DND-41 (cell line): ENCODE results near the gene BSG.

Source experiments
- EZH2 ChIP-seq: IDR thresholded peaks from 3 replicates; pipeline ENCODE4 v1.6.1; 2012; ENCODE audit warnings: borderline replicate concordance, low read depth, mild to moderate bottlenecking, moderate library complexity, low read length, inconsistent platforms; ENCODE audit not compliant: severe bottlenecking
- TF ChIP-seq, protein P1 (sequence below): IDR thresholded peaks from 2 replicates; pipeline ENCODE4 v1.5.1; 2012; ENCODE audit warnings: borderline replicate concordance, low read length, moderate library complexity, mild to moderate bottlenecking; ENCODE audit not compliant: poor library complexity, severe bottlenecking; ENCODE audit errors: extremely low read depth

- TF ChIP-seq, protein P1, sequence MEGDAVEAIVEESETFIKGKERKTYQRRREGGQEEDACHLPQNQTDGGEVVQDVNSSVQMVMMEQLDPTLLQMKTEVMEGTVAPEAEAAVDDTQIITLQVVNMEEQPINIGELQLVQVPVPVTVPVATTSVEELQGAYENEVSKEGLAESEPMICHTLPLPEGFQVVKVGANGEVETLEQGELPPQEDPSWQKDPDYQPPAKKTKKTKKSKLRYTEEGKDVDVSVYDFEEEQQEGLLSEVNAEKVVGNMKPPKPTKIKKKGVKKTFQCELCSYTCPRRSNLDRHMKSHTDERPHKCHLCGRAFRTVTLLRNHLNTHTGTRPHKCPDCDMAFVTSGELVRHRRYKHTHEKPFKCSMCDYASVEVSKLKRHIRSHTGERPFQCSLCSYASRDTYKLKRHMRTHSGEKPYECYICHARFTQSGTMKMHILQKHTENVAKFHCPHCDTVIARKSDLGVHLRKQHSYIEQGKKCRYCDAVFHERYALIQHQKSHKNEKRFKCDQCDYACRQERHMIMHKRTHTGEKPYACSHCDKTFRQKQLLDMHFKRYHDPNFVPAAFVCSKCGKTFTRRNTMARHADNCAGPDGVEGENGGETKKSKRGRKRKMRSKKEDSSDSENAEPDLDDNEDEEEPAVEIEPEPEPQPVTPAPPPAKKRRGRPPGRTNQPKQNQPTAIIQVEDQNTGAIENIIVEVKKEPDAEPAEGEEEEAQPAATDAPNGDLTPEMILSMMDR = no peak
- no peak for TF ChIP-seq EZH2
Measured at GRCh38 chr19:617551-618246, 45.3 kb downstream of the BSG start.
